Ascending aorta (tissue), 2 donors: ENCODE measurements around the gene KLHL2. TPM values are rescaled to one million over a fixed set of nuclear protein-coding genes. Genes with fewer than 3 reads are reported as not detected.

Experiments used
- DNase-seq, 2 donors: peaks; one replicate each; pipeline ENCODE4 v3.0.0-alpha.2; 2019; ENCODE audit warnings: low spot score in 2 of 2
- H3K27ac ChIP-seq, 2 donors: fragments of 200-600 bp; sonication (generic); one replicate each; pipeline ENCODE4 v1.5.1; 2016 to 2017; ENCODE audit warnings: mild to moderate bottlenecking in 1 of 2
- H3K27me3 ChIP-seq: fragments of 200-600 bp; sonication (generic); one replicate; pipeline ENCODE4 v1.5.1; 2017
- H3K36me3 ChIP-seq, 2 donors: fragments of 200-600 bp; sonication (generic); one replicate each; pipeline ENCODE4 v1.5.1; 2016
- H3K4me1 ChIP-seq, 2 donors: fragments of 200-600 bp; sonication (generic); one replicate each; pipeline ENCODE4 v1.5.1; 2016 to 2017; ENCODE audit warnings: mild to moderate bottlenecking in 1 of 2
- H3K4me3 ChIP-seq, 2 donors: fragments of 200-600 bp; sonication (generic); one replicate each; pipeline ENCODE4 v1.5.1; 2016 to 2017; ENCODE audit warnings: mild to moderate bottlenecking in 1 of 2
- H3K9me3 ChIP-seq, 2 donors: fragments of 200-600 bp; sonication (generic); one replicate each; pipeline ENCODE4 v1.5.1; 2016
- intact Hi-C: fragments of 100-400 bp; cut with DNase I; formaldehyde crosslinking; loops from one replicate; pipeline ENCODE4 v1.15.1; 2023
- total RNA-seq: library from RNA; depleted of rRNA; stranded (reverse); fragments of >200 nt; gene quantifications from one replicate; pipeline ENCODE4 v1.1.0, GENCODE V29; 2016
- TF ChIP-seq, protein P1 (sequence below), 3 experiments: fragments of 200-600 bp in 2 of 3; fragments of 450-650 bp in 1 of 3; sonication (generic) in 2 of 3; IDR thresholded peaks; one replicate each; pipeline ENCODE4 v1.5.1; 2016 to 2019; ENCODE audit warnings: antibody characterized with exemption in 3 of 3, mild to moderate bottlenecking in 1 of 3, moderate library complexity in 1 of 3

The KLHL2 gene
- total RNA-seq, 1 donor from 2014 or later: 0.96 TPM

DNA sequence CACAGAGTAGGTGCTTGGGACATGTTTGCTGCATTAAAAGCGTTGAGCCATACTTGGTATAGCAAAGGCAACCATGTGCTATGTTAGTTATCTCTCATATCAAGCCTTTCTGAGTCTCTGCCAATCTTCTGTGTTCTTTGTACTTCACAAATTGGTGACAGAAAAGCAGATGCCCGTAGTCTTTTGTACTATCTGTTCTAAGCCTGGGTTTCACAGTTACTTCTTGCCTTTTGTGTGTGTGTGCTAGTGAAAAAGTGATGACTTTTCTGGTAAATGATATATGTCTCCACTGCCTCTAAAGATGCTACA, 16.1 kb upstream of the KLHL2 start:
- no peak overlapping the region for H3K27ac ChIP-seq
- no peak overlapping the region for H3K4me3 ChIP-seq
- TF ChIP-seq, protein P1, sequence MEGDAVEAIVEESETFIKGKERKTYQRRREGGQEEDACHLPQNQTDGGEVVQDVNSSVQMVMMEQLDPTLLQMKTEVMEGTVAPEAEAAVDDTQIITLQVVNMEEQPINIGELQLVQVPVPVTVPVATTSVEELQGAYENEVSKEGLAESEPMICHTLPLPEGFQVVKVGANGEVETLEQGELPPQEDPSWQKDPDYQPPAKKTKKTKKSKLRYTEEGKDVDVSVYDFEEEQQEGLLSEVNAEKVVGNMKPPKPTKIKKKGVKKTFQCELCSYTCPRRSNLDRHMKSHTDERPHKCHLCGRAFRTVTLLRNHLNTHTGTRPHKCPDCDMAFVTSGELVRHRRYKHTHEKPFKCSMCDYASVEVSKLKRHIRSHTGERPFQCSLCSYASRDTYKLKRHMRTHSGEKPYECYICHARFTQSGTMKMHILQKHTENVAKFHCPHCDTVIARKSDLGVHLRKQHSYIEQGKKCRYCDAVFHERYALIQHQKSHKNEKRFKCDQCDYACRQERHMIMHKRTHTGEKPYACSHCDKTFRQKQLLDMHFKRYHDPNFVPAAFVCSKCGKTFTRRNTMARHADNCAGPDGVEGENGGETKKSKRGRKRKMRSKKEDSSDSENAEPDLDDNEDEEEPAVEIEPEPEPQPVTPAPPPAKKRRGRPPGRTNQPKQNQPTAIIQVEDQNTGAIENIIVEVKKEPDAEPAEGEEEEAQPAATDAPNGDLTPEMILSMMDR (IDR thresholded peaks at IDR 0.05): no peak
- no peaks in the 10 kb centered on the region for H3K9me3 ChIP-seq
- no peaks in the 10 kb centered on the region for H3K36me3 ChIP-seq
- intact Hi-C loops: no loop called here
- H3K4me1 ChIP-seq: no peaks in the 10 kb centered on the region
- H3K27me3 ChIP-seq: no peaks in the 10 kb centered on the region
- DNase-seq: no peak

DNA sequence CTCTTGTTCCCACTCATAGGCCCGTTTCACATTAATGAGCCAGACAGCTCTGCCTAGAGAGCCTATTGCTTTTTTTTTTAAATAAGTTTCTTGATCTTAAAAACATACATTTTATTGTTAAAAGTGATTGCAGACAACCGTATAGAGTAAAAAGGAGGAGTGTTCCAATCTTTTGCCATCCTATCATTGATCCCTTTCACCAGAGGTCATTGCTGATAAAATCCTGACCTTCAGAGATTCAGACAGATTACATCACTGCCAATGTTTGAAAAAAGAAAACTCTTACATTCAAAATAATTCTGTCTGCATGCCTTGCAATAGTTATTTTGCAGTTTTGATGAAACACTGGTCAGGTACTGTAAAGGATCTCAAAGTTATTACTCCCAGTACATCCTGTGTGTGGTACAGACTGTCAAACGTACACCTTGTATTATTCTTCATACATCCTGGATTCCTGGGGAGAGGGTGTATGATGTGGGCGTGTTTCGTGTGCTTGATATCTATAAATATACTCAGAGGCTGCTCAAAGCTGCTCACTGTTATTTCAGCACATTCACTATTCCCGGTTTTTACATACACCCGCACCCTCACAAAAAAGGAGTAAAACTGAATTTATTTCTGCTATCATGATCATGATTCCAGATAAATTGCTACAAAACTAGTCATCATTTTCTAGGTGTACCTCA, 15.4 kb upstream of the KLHL2 start:
- intact Hi-C loops: no loop called here
- H3K36me3 ChIP-seq: no peaks in the 10 kb centered on the region
- TF ChIP-seq, protein P1 (IDR thresholded peaks at IDR 0.05): no peak
- no peak for DNase-seq
- H3K4me3 ChIP-seq: no peak overlapping the region
- no peaks in the 10 kb centered on the region for H3K4me1 ChIP-seq
- no peak overlapping the region for H3K27ac ChIP-seq
- no peaks in the 10 kb centered on the region for H3K9me3 ChIP-seq
- H3K27me3 ChIP-seq: no peaks in the 10 kb centered on the region

DNA sequence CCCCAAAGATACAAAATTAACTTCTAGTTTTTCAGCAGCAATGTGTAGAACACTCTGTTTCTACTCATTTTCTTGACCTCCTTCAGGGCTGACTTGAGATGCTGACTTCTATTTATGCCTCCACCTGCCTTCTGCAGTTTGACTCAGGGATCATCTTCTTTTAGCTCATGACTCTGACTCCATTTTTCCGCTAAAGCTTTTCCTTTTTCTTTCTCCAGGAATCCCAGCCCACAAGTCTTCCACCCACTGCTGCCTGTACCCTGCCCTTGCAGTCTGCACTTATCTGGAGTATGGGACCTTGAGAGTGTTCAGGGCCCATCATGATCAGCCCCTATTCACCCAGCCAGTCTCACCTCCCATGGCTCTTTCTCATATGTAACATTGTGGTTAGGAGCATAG, 14.9 kb upstream of the KLHL2 start:
- intact Hi-C loops: no loop called here
- Histone ChIP-seq H3K36me3 (no peaks in the 10 kb centered on the region), H3K27ac (no peak overlapping the region), H3K27me3 (no peaks in the 10 kb centered on the region), H3K4me1 (no peaks in the 10 kb centered on the region), H3K4me3 (no peak overlapping the region), H3K9me3 (no peaks in the 10 kb centered on the region)
- TF ChIP-seq, protein P1 (IDR thresholded peaks at IDR 0.05): no peak
- DNase-seq: no peak

DNA sequence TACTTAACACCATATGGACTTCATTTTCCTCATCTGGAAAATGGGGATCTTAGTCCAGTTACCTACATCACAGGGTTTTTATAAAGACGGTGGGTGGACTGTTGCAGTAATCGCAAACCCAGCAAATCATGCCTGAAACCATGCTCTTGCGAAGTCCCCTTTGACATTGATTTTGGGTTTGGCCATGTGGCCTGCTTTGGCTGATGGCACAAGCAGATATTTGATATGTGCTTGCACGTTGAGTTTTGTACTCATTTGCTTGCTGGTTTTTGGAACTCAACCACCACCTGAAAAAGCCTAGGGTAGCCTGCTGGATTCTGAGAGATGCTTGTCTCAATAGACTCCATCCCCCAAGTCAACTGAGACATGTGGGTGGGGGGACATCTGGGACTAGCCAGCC, 14.4 kb upstream of the KLHL2 start:
- intact Hi-C loops: no loop called here
- Histone ChIP-seq H3K9me3 (no peaks in the 10 kb centered on the region), H3K36me3 (no peaks in the 10 kb centered on the region), H3K27ac (no peak overlapping the region), H3K4me3 (no peak overlapping the region), H3K4me1 (no peaks in the 10 kb centered on the region), H3K27me3 (no peaks in the 10 kb centered on the region)
- no peak for DNase-seq
- TF ChIP-seq, protein P1 (IDR thresholded peaks at IDR 0.05): no peak

DNA sequence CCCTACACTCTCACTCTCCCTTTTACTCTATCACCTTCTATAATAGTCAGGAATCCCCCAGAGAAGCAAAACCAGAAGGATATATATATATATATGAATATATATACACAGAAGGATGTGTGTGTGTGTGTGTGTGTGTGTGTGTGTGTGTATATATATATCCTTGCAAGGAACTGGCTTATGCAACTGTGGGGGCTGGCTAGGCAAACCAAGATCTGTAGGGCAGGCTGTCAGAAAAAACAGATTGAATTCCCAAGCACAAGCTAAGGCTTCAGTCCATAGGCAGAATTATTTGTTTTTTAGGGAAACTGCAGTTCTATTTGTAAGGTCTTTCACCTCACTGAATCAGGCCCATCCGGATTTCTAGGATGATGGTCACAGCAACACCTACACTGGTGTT, 13.0 kb upstream of the KLHL2 start:
- no peak for DNase-seq
- H3K27me3 ChIP-seq: no peaks in the 10 kb centered on the region
- no peak overlapping the region for H3K4me3 ChIP-seq
- no peaks in the 10 kb centered on the region for H3K9me3 ChIP-seq
- no peaks in the 10 kb centered on the region for H3K4me1 ChIP-seq
- no peaks in the 10 kb centered on the region for H3K36me3 ChIP-seq
- intact Hi-C loops: no loop called here
- TF ChIP-seq, protein P1 (IDR thresholded peaks at IDR 0.05): no peak
- no peak overlapping the region for H3K27ac ChIP-seq

DNA sequence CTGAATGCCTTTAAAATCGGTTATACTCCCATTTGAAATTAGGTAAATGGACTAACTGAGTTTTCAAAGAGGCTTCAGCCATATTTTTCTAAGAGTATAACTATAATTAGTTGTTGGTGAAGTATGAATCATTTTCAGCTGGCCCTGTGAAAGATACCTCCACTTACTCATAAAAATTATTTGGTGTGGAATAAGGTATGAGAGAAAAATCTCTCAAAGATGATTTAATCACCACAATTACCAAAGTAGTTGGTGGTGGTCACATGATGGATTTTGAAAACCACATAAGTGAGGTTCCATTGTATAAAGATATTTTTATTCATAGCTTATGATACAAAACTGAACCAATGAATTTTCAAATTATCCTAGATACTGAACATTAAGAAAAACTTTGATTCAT, 9.0 kb upstream of the KLHL2 start:
- intact Hi-C loops: no loop called here
- no peak overlapping the region for H3K27ac ChIP-seq
- H3K27me3 ChIP-seq: no peaks in the 10 kb centered on the region
- H3K4me1 ChIP-seq: no peaks in the 10 kb centered on the region
- TF ChIP-seq, protein P1 (IDR thresholded peaks at IDR 0.05): no peak
- no peaks in the 10 kb centered on the region for H3K9me3 ChIP-seq
- H3K36me3 ChIP-seq: no peaks in the 10 kb centered on the region
- DNase-seq: no peak
- no peak overlapping the region for H3K4me3 ChIP-seq
